Muscle of leg (tissue), 9 donors: ENCODE data around the gene KHK. TPM values are rescaled to one million over a fixed set of nuclear protein-coding genes. Genes with fewer than 3 reads are reported as not detected.

Source experiments
- polyA plus RNA-seq, 8 donors: library from polyadenylated mRNA; unstranded; fragments of 120-200 nt; gene quantifications; one replicate each; pipeline versions ENCODE4 v1.2.1 to v1.2.3, GENCODE V29; 2013; ENCODE audit warnings: inconsistent platforms in 1 of 8, low replicate concordance in 1 of 8; ENCODE audit not compliant: insufficient read length in 8 of 8, insufficient read depth in 1 of 8
- total RNA-seq: library from RNA; stranded (reverse); fragments of 120-200 nt; gene quantifications from one replicate; pipeline ENCODE4 v1.2.4, GENCODE V29; 2013

The KHK gene
- total and polyA plus RNA-seq, 9 donors = 1.5 to 11.4 (median 2.2) TPM

Other genes starting within 250 kb of the KHK start
- gene DPYSL5, start 238.6 kb upstream of the KHK start, total RNA-seq = 10.0 TPM
- gene DPYSL5, start 238.6 kb upstream of the KHK start, polyA plus RNA-seq = 10 to 100 TPM; 15.2 to 33.6 (median 22.6) TPM
- gene MAPRE3, start 116.1 kb upstream of the KHK start, total RNA-seq = 7.8 TPM
- 10 to 100 TPM; 21.8 to 45.7 (median 28.4) TPM for gene MAPRE3, start 116.1 kb upstream of the KHK start, polyA plus RNA-seq
- gene TMEM214, start 53.8 kb upstream of the KHK start, total RNA-seq = 31.3 TPM
- gene TMEM214, start 53.8 kb upstream of the KHK start, polyA plus RNA-seq = 10 to 100 TPM; 60.9 to 78.4 (median 69.2) TPM
- gene AGBL5, start 35.1 kb upstream of the KHK start, total RNA-seq = 12.4 TPM
- gene AGBL5, start 35.1 kb upstream of the KHK start, polyA plus RNA-seq = 10 to 100 TPM; 16.8 to 22.6 (median 20.5) TPM
- 376 TPM for gene OST4, start 15.1 kb upstream of the KHK start, total RNA-seq
- gene OST4, start 15.1 kb upstream of the KHK start, polyA plus RNA-seq = 100 to 1,000 TPM; 216 to 304 (median 252) TPM
- 76.9 TPM for gene EMILIN1, start 8.2 kb upstream of the KHK start, total RNA-seq
- 100 to 1,000 TPM in 6 of 8 donors, 10 to 100 TPM in 2; 66.4 to 146 (median 113) TPM for gene EMILIN1, start 8.2 kb upstream of the KHK start, polyA plus RNA-seq
- 6.7 TPM for gene CGREF1, start 32.4 kb downstream of the KHK start, total RNA-seq
- 1 to 10 TPM in 7 of 8 donors, under 1 TPM in 1; 0.76 to 6.2 (median 1.9) TPM for gene CGREF1, start 32.4 kb downstream of the KHK start, polyA plus RNA-seq
- 0.09 TPM for gene ABHD1, start 37.0 kb downstream of the KHK start, total RNA-seq
- under 1 TPM; 0.04 to 0.45 (median 0.25) TPM for gene ABHD1, start 37.0 kb downstream of the KHK start, polyA plus RNA-seq
- gene PREB, start 47.9 kb downstream of the KHK start, total RNA-seq = 26.9 TPM
- gene PREB, start 47.9 kb downstream of the KHK start, polyA plus RNA-seq = 10 to 100 TPM; 30.6 to 38.9 (median 36.2) TPM
- not detected for gene PRR30, start 52.6 kb downstream of the KHK start, total RNA-seq
- not detected for gene PRR30, start 52.6 kb downstream of the KHK start, polyA plus RNA-seq
- gene TCF23, start 62.2 kb downstream of the KHK start, total RNA-seq = 0.35 TPM
- gene TCF23, start 62.2 kb downstream of the KHK start, polyA plus RNA-seq = under 1 TPM; 0.09 to 0.39 (median 0.29) TPM
- 121 TPM for gene ATRAID, start 125.3 kb downstream of the KHK start, total RNA-seq
- gene ATRAID, start 125.3 kb downstream of the KHK start, polyA plus RNA-seq = 100 to 1,000 TPM in 1 of 8 donors, 10 to 100 TPM in 7; 84.5 to 114 (median 93.0) TPM
- 11.4 TPM for gene SLC5A6, start 125.5 kb downstream of the KHK start, total RNA-seq
- gene SLC5A6, start 125.5 kb downstream of the KHK start, polyA plus RNA-seq = 10 to 100 TPM; 16.8 to 25.5 (median 19.8) TPM
- 16.9 TPM for gene CAD, start 130.6 kb downstream of the KHK start, total RNA-seq
- 10 to 100 TPM; 25.9 to 40.7 (median 33.1) TPM for gene CAD, start 130.6 kb downstream of the KHK start, polyA plus RNA-seq
- 0.18 TPM for gene SLC30A3, start 176.3 kb downstream of the KHK start, total RNA-seq
- under 1 TPM; 0.22 to 0.99 (median 0.69) TPM for gene SLC30A3, start 176.3 kb downstream of the KHK start, polyA plus RNA-seq
- not detected for gene DNAJC5G, start 188.7 kb downstream of the KHK start, total RNA-seq
- under 1 TPM in 3 of 8 donors, not detected in 5; 0.19 to 0.23 (median 0.19) TPM for gene DNAJC5G, start 188.7 kb downstream of the KHK start, polyA plus RNA-seq
- 56.0 TPM for gene TRIM54, start 195.7 kb downstream of the KHK start, total RNA-seq
- gene TRIM54, start 195.7 kb downstream of the KHK start, polyA plus RNA-seq = 100 to 1,000 TPM in 2 of 8 donors, 10 to 100 TPM in 6; 45.5 to 106 (median 78.4) TPM
- 1.1 TPM for gene UCN, start 221.7 kb downstream of the KHK start, total RNA-seq
- gene UCN, start 221.7 kb downstream of the KHK start, polyA plus RNA-seq = 1 to 10 TPM in 6 of 8 donors, under 1 TPM in 2; 0.76 to 2.4 (median 1.4) TPM
- gene MPV17, start 236.3 kb downstream of the KHK start, total RNA-seq = 45.7 TPM
- gene MPV17, start 236.3 kb downstream of the KHK start, polyA plus RNA-seq = 10 to 100 TPM; 39.0 to 58.3 (median 46.7) TPM